Stimulated activated CD4-positive, alpha-beta T cell treated with anti-CD3 and anti-CD28 coated beads, Interleukin-12 subunit alpha, Interleukin-12 subunit beta, amount 100 ng/mL, for 24 hours (primary cell): ENCODE measurements around the gene WNT9B.

Experiments
- DNase-seq, 2 experiments: peaks; one replicate each; pipeline ENCODE4 v3.0.0-alpha.2; 2020; ENCODE audit warnings: low read depth in 2 of 2

The WNT9B gene

DNA sequence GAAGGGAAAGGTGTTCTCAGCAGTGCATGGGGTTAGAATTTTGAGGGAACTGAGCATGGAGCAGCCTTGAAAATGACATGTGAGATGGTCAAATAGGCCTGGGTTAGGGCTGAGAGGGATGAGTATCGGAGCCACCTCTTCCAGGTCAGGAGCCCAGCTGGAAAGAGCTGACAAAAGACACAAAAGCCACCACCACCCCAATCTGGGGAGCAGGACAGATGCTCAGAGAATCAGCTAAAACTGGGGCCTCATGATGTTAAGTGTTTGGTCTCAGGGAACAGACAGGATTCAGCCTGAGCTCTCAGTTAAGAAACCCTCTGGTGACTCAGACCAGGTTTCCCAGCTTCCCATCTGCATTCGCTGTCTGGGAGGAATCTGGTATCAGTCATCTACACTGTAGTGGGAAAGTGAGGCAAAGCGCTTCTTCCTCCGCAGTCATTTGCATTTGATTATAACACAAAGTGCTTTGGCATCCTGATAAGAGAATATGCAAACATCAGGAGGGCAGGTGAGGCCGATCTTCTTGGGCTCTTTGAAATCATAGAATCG is 2.6 kb downstream of the WNT9B start:
- DNase-seq: no peak

DNA sequence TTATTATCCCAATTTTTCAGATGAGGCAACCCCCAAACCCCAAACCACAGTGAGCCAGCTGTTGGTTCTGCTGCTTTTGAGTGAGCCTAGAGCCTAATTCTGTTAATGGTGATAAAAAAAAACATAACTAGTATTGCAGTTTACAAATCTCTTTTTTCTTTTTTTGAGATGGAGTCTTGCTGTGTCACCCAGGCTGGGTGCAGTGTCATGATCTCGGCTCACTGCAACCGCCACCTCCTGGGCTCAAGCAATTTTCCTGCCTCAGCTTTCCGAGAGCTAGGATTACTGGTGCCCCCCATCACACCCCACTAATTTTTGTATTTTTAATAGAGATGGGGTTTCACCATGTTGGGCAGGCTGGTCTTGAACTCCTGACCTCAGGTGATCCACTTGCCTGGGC is 3.1 kb downstream of the WNT9B start:
- DNase-seq: no peak

DNA sequence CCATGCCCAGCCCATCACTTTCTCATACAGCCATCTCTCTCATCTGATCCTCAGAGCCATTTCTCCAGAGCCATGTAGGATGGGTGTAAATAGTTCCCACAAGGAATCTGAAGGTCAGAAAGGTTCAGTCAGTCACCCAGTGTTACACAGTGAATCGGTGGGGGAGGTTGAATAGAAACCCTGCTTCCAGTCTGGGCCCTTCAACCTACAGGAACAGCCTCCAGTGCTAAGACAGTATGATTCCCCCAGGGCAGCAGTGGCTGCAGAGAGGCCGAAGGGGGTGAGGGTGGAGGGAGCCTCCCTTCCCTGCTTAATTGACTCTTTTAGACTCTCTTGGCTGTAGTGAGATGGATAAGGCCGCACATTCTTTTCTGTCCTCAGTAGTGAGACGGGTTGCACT is 3.6 kb downstream of the WNT9B start:
- no peak for DNase-seq

- no peak for DNase-seq
Observed at GRCh38 chr17:46857600-46857999, 6.2 kb downstream of the WNT9B start.

DNA sequence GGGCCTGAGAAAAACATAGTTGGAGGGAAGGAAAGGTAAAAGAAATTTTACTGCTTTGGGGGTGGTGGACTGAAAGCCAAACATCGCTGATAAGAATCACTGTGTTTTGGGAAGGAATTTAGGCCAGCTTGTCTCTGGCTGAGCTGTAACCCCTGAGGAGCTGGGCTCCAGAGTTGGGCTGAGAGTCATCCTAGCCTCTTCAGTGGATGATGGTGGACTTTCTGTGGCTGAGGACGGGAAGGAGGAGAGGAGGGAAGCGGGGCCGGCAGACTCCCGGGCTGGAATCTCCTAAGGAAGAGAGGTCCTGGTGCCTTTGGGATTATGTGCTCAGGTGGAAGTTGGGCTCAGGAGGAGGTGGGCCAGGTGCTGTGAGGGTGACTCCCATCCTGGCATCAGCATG is 8.6 kb downstream of the WNT9B start:
- no peak for DNase-seq

GRCh38 chr17:46862949-46863348 is 11.6 kb downstream of the WNT9B start:
- DNase-seq: no peak

DNA sequence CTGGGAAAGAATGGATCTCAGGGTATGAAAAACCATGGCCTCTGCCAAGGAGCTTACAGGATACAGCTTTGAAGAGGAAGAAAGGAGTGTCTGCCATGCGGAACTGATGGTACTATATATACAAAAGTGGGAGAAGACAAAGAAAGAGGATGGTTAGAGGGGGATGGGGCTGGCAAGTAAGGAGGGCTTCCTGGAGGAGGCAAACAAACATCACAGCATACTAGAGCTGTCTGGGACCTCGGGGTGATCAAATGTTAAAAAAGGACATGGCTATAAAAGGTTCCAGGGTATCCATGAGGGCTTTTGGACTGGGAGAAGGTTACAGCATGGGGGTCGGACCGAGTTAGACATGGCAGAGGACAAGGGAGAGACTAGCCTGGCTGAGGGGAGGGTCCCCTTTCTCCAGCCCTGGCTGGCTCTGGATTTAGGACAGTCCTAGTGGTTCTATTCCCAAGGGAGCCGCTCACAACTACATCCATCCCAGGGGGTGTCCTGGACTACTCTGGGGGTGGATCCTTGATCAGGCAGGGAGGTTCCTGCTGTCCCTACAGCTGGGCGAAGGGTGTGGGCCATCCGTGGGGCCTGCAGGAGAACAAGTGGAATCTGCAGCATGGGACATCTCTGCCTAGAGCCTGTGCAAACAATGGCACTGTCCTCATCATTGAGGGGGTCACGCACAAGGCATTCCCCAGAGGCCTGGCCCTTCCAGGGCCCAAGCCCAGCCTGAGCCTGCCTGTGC is 12.2 kb downstream of the WNT9B start:
- no peak for DNase-seq

- no peak for DNase-seq
Observed at GRCh38 chr17:46865100-46865499, 13.7 kb downstream of the WNT9B start.

- no peak for DNase-seq
Observed at GRCh38 chr17:46866325-46866724, 14.9 kb downstream of the WNT9B start.

- no peak for DNase-seq
Observed at GRCh38 chr17:46866747-46867146, 15.4 kb downstream of the WNT9B start.

GRCh38 chr17:46868689-46869187 is 17.4 kb downstream of the WNT9B start:
- DNase-seq: no peak

- no peak for DNase-seq
Observed at GRCh38 chr17:46869296-46869695, 17.9 kb downstream of the WNT9B start.

- DNase-seq: no peak
Observed at GRCh38 chr17:46869975-46870803, 18.8 kb downstream of the WNT9B start.

DNA sequence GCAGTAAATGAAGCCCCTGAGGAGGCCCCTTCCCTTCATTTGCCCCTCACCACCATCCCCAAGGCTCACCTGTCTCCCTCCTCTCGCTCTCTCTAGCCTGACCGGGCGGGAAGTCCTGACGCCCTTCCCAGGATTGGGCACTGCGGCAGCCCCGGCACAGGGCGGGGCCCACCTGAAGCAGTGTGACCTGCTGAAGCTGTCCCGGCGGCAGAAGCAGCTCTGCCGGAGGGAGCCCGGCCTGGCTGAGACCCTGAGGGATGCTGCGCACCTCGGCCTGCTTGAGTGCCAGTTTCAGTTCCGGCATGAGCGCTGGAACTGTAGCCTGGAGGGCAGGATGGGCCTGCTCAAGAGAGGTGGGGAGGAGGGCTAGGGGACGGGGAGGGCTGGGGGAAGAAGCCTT is 21.0 kb downstream of the WNT9B start:
- DNase-seq: no peak

GRCh38 chr17:46873941-46874645 is 22.7 kb downstream of the WNT9B start:
- DNase-seq: no peak

GRCh38 chr17:46874906-46875305 is 23.5 kb downstream of the WNT9B start:
- DNase-seq: no peak

DNA sequence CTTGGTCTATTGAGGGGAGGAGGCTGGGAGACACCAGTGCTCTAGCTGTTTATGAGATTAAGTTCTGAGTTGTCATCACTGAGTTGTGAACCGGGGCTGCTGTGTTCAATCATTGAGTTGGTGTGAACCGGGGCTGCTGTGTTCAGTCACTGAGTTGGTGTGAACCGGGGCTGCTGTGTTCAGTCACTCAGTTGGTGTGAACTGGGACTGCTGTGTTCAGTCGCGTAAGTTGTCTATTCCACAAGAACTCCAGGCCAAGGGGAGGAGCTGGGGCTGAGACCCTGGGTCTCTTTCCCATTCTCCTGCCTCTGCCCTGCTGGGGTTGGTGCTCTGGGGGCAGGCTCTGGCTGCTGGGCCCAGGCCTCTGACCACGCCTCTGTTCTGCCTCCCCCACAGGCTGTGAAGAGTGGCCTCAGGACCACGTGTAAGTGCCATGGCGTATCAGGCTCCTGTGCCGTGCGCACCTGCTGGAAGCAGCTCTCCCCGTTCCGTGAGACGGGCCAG is 24.5 kb downstream of the WNT9B start:
- DNase-seq: no peak

DNA sequence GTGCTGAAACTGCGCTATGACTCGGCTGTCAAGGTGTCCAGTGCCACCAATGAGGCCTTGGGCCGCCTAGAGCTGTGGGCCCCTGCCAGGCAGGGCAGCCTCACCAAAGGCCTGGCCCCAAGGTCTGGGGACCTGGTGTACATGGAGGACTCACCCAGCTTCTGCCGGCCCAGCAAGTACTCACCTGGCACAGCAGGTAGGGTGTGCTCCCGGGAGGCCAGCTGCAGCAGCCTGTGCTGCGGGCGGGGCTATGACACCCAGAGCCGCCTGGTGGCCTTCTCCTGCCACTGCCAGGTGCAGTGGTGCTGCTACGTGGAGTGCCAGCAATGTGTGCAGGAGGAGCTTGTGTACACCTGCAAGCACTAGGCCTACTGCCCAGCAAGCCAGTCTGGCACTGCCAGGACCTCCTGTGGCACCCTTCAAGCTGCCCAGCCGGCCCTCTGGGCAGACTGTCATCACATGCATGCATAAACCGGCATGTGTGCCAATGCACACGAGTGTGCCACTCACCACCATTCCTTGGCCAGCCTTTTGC is 25.0 kb downstream of the WNT9B start:
- DNase-seq: no peak

- no peak for DNase-seq
Observed at GRCh38 chr17:46876926-46877325, 25.5 kb downstream of the WNT9B start.

- DNase-seq: no peak
Observed at GRCh38 chr17:46877466-46877865, 26.1 kb downstream of the WNT9B start.

GRCh38 chr17:46878055-46878454 is 26.7 kb downstream of the WNT9B start:
- no peak for DNase-seq

- DNase-seq: no peak
Observed at GRCh38 chr17:46879101-46879500, 27.7 kb downstream of the WNT9B start.
